LNCAP (cell line): ENCODE measurements around the gene FABP1.

Experiments
- TF ChIP-seq, protein P1 (sequence below): fragments of 450-650 bp; IDR thresholded peaks from 2 replicates; pipeline ENCODE4 v1.5.1; 2017; ENCODE audit warnings: mild to moderate bottlenecking

FABP1 gene

DNA sequence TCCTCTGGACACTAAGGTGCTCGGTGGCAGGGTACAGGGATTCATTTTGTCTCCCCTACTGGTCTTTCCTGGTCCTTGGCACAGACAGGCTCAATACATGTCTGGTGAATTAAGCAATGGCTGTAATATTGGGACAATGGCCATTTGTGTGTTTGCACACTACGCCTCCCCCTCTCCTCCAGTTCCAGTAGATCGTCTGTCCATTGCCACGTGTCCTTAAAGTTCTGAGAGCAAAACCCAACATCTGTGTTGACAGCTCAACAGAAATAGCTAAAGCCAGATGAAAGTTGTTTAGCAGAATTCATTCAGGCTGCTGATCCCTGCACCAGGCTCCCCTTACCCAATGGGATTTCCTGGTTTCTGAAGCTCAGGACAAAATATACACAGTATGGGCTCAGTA lies 9.0 kb upstream of the FABP1 start:
- TF ChIP-seq, protein P1, sequence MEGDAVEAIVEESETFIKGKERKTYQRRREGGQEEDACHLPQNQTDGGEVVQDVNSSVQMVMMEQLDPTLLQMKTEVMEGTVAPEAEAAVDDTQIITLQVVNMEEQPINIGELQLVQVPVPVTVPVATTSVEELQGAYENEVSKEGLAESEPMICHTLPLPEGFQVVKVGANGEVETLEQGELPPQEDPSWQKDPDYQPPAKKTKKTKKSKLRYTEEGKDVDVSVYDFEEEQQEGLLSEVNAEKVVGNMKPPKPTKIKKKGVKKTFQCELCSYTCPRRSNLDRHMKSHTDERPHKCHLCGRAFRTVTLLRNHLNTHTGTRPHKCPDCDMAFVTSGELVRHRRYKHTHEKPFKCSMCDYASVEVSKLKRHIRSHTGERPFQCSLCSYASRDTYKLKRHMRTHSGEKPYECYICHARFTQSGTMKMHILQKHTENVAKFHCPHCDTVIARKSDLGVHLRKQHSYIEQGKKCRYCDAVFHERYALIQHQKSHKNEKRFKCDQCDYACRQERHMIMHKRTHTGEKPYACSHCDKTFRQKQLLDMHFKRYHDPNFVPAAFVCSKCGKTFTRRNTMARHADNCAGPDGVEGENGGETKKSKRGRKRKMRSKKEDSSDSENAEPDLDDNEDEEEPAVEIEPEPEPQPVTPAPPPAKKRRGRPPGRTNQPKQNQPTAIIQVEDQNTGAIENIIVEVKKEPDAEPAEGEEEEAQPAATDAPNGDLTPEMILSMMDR: no peak

DNA sequence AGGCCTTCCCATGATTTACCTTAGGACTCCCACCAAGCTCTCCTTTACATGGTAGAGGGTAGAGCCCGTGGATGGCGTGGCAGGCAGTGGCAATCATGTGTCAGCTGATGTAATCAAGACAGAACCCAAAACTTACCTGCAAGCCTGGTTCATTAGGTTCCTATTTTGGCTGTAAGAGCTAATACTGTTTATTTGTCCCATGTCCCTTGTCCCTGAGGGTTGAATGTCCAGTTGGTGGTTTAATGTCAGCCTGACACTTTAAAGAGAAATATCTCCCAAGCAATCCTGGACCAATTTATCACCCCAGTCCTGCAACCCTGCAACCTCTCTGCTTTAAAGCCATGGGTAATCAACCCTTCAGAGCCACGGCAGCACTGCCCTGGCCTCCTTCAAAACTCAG lies 6.0 kb upstream of the FABP1 start:
- TF ChIP-seq, protein P1: no peak

DNA sequence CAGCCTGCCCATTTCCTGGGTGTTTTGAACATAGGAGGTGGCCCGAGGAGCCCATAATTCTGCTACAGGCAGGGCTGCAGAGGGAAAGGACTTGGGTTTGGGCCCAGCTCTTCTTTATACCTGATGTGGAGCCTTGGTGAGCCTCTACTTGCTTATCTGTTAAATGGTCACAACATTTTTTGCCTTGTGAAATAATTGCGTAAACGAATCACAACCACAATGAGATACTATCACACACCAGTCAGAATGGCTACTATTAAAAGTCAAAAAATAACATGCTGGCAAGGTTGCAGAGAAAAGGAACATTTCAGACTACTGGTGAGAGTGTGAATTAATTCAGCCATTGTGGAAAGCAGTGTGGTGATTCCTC lies 4.1 kb upstream of the FABP1 start:
- TF ChIP-seq, protein P1: no peak

DNA sequence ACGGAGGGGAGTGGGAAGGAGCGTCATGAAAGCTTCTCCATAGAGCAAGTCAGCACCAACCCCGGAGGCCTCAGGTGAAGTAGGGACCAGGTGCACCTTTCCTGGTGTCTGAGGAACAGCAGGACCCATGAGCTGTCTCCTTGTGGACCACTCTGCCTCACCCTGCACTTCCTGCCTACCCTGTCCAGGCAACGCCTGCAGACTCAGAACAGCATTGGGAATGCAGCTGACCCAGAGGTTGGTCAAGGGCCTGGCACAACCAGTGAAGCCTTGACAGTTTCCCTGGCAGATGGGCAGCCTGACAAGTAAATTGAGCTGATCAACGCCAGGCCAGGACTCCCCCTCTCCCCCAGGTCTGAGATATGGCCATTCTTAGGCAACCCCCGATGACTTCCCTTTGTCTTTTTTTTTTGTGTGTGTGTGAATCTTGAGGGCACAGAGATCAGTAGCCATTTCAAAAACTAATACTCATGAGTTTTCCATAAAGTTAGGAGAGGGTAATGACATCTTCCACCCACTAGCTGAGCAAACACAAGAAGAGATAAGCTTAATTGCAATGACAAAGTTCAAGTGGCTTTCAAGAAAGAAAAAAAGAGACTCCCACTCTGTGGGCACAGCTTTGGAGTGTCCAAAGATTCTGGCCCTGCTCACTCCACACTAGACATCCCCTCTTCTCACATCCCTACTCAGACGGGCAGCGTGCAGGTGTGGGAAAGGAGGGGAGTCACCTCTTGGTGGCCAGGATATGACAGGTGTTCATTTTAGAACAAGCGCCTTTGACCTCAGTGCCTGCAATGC lies 3.5 kb upstream of the FABP1 start:
- TF ChIP-seq, protein P1: no peak

DNA sequence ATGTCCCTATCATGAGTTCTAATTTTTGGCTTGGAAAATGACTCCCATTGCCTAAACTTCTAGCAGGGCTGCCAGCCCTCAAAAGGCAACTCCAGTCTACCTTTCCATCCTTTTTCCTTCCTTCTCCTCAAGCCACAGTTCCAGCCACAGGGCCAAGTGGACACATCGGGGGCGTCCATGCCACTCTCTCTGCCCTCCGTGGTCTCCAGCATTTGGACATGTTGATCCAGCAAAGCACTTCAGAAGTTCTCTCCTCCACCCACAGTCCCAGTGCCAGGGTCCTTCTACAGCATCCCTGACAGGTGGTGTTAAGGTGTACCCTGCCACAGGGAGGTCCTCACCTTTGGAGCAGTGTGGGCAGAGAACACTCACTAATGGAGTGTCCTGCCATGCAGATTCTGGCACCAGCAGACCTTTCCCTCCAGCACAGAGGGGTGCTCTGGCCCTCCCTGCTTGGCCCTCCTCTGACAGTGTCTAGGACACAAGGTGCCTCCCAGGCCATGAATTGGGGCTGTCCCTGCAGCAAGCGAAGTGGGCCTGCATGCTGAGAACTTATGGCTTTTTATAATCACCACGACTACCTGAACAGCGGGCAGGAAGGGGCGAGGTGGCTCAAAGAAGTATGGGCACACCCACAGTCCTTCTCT lies 1.6 kb upstream of the FABP1 start:
- TF ChIP-seq, protein P1: no peak

DNA sequence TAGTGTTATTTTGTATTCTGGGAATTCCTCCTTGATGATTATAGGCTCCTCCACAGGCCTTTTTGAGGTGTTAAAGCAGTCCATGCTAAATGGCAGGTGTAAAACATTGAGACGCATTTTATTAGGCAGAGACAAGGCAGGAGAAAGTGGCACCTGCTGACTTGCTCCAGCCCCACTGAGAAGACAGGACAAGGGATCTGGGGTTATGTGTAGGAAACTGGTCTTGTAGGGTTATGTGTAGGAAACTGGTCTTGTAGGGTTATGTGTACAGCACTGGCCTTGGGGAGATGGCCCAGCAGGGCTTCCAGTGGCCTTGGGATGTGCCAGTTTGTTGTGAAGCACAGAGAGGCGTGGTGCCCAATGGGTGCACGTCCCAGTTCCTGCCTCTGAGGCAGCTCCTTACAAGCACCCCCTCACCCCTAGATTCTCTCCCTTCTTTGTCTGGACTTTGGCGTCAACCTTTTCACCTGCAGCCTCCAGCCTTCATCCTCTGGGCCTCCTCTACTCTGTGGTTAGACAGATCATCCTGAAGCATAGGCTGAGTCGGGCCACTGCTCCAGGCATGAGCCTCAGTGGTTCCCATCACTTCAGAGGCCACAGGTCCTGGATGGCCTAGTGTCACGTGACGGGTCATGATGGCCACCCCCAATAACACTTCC lies 921 bp upstream of the FABP1 start:
- TF ChIP-seq, protein P1: no peak

DNA sequence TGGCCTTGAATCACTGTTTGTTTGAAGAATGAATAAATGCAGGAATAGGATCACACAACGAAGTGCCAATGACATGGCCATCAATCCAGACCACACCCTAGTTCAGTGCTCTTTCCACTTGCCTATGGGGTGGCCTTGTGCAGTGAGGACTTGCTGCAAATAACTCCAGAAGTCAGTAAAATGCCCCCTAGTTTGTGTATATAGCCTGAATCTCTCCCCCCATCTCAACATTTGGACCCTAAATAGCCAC lies 299 bp downstream of the FABP1 start:
- TF ChIP-seq, protein P1: no peak
